Astrocyte of the spinal cord (primary cell): ENCODE measurements around the gene GCA.
A peak's percentile ranks its signal among the peaks of the same experiment; 100 is the strongest.

ENCODE experiments used
- DNase-seq: peaks from one replicate; pipeline ENCODE4 v3.0.0; 2011; ENCODE audit warnings: low read depth, low spot score
- H3K4me3 ChIP-seq: 2 replicates; pipeline ENCODE4 v1.5.1; 2011; ENCODE audit warnings: low read depth, mild to moderate bottlenecking, low read length, moderate library complexity
- CTCF ChIP-seq: IDR thresholded peaks from 2 replicates; pipeline ENCODE4 v1.5.1; 2012; ENCODE audit warnings: low read depth, mild to moderate bottlenecking, low read length, inconsistent platforms
- in situ Hi-C: cut with HindIII; loops from 2 replicates; pipeline ENCODE4 v1.10.0; 2017; ENCODE audit warnings: low sequenced_read_pairs

Gene GCA

DNA sequence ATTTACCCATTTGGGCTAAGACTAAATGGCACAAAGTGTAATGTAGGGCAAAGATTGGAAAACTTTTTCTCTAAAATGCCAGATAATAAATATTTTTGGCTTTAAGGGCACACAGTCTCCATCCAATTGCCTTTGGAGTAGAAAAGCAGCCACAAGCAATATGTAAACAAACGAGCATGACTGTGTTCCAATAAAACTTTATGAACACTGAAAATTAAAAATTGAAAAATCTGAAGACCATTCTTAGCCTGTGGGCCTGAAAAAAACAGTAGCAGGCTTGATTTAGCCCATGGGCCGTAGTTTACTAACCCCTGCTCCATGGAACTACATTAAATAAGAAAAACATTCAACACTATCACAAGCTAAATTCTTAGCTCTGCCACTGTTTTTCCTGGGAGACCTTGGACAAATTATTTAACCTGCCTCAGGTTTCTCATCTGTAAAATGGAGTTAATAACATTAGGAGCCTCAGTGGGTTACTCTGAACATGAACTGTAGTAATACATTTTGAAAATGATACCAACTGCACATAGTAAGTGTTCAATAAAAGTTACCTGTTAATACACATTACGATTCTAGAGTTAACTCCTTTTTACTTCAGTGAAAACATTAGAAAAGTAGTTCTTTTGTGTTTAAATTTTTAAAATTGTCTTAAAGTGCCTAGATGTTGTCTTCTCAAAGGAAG, 26.7 kb upstream of the GCA start:
- H3K4me3 ChIP-seq: no peak overlapping the region

GRCh38 chr2:162317861-162318327, 26.0 kb upstream of the GCA start:
- peak overlapping the region; percentile 63 for H3K4me3 ChIP-seq
- no peak for TF ChIP-seq CTCF
- in situ Hi-C loops: no loop called here
- DNase-seq: no peak

More for the DNA sequence above, 26.7 kb upstream of the GCA start:
- no peak for DNase-seq
- in situ Hi-C loops: no loop called here
- TF ChIP-seq CTCF: no peak

- H3K4me3 ChIP-seq: peak within 1 kb of the TSS; percentile 63
- DNase-seq: peak; percentile 92
- peak; percentile 63 for TF ChIP-seq CTCF
- in situ Hi-C loops: no loop called here
Observed at GRCh38 chr2:162318328-162319180, 25.4 kb upstream of the GCA start, which contains the start of gene IFIH1. Gene IFIH1, minus strand, starts transcription at chr2:162318684. Its CDS starts 377 bp downstream, at chr2:162318307.

GRCh38 chr2:162320864-162321517, 22.9 kb upstream of the GCA start:
- TF ChIP-seq CTCF: no peak
- no peak overlapping the region for H3K4me3 ChIP-seq
- DNase-seq: no peak
- in situ Hi-C loops: no loop called here

GRCh38 chr2:162324953-162325352, 19.0 kb upstream of the GCA start:
- no peak for DNase-seq

More at GRCh38 chr2:162324953-162325352, 19.0 kb upstream of the GCA start:
- no peak for TF ChIP-seq CTCF
- H3K4me3 ChIP-seq: no peak overlapping the region
- in situ Hi-C loops: no loop called here
